A673 (cell line): ENCODE results near the gene LGALS12.

ENCODE experiments used
- EZH2 ChIP-seq: fragments of 200-600 bp; sonication (generic); IDR thresholded peaks from 2 replicates; pipeline ENCODE4 v1.6.1; 2017; ENCODE audit warnings: borderline replicate concordance, low read depth, mild to moderate bottlenecking, mixed read lengths, antibody characterized with exemption, low read length; ENCODE audit not compliant: poor library complexity, severe bottlenecking
- TF ChIP-seq, protein P1 (sequence below): fragments of 300-800, 200-600 bp; sonication (generic); conservative IDR thresholded peaks from 2 replicates; pipeline ENCODE4 v1.5.1; 2017; ENCODE audit warnings: low read depth, mild to moderate bottlenecking, antibody characterized with exemption, low read length, moderate library complexity, mixed read lengths

DNA sequence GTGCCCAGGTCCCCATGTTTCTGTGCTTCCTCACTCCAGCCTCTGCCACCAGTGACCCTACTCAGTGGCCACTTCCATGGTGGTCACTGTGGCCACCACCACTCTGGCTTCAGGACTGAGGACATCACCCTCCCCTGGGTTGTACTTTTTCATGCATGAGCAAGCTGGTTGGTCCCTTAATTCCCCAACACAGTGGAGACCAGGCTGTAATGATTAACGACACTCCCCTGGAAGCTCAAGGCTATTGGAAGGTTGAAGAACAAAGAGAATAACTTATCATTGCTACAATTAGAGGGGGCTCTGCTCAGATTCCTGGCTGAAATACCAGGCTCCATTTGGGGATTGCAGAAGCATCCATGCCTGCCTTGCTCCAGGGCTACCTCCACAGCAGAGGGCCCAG, 41.2 kb downstream of the LGALS12 start:
- TF ChIP-seq, protein P1, sequence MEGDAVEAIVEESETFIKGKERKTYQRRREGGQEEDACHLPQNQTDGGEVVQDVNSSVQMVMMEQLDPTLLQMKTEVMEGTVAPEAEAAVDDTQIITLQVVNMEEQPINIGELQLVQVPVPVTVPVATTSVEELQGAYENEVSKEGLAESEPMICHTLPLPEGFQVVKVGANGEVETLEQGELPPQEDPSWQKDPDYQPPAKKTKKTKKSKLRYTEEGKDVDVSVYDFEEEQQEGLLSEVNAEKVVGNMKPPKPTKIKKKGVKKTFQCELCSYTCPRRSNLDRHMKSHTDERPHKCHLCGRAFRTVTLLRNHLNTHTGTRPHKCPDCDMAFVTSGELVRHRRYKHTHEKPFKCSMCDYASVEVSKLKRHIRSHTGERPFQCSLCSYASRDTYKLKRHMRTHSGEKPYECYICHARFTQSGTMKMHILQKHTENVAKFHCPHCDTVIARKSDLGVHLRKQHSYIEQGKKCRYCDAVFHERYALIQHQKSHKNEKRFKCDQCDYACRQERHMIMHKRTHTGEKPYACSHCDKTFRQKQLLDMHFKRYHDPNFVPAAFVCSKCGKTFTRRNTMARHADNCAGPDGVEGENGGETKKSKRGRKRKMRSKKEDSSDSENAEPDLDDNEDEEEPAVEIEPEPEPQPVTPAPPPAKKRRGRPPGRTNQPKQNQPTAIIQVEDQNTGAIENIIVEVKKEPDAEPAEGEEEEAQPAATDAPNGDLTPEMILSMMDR = no peak
- TF ChIP-seq EZH2 = no peak
